Breast epithelium (tissue), 4 donors: ENCODE measurements around the gene CD84. TPM values are rescaled to one million over a fixed set of nuclear protein-coding genes. Genes with fewer than 3 reads are reported as not detected.

ENCODE experiments used
- DNase-seq, 2 donors: peaks; one replicate each; pipeline ENCODE4 v3.0.0-alpha.2; 2019; ENCODE audit warnings: low spot score in 2 of 2
- H3K27ac ChIP-seq, 2 donors: fragments of 200-600 bp; sonication (generic) in 1 of 2; one replicate each; pipeline ENCODE4 v1.5.1; 2016 to 2019; ENCODE audit warnings: mild to moderate bottlenecking in 1 of 2
- H3K27me3 ChIP-seq, 2 donors: fragments of 200-600 bp; sonication (generic) in 1 of 2; one replicate each; pipeline versions ENCODE4 v1.5.1 to v1.6.0; 2017 to 2019; ENCODE audit warnings: control low read depth in 1 of 2, mild to moderate bottlenecking in 1 of 2
- H3K36me3 ChIP-seq: fragments of 200-600 bp; one replicate; pipeline ENCODE4 v1.5.1; 2019
- H3K4me1 ChIP-seq, 2 donors: fragments of 200-600 bp; sonication (generic); one replicate each; pipeline ENCODE4 v1.5.1; 2016 to 2019; ENCODE audit warnings: control low read depth in 1 of 2
- H3K4me3 ChIP-seq, 3 donors: fragments of 200-600 bp; sonication (generic); 1 replicate in 2 of 3; 2 replicates in 1 of 3; pipeline ENCODE4 v1.5.1; 2016 to 2019; ENCODE audit warnings: mild to moderate bottlenecking in 3 of 3, moderate library complexity in 2 of 3
- H3K9me3 ChIP-seq, 2 donors: fragments of 200-600 bp; sonication (generic) in 1 of 2; one replicate each; pipeline ENCODE4 v1.5.1; 2016 to 2019; ENCODE audit warnings: control low read depth in 1 of 2
- POLR2A ChIP-seq: fragments of 450-650 bp; IDR thresholded peaks from one replicate; pipeline ENCODE4 v1.6.1; 2016; ENCODE audit warnings: antibody characterized with exemption, mild to moderate bottlenecking, moderate library complexity
- POLR2AphosphoS5 ChIP-seq, 3 donors: sonication (generic); formaldehyde crosslinking; IDR thresholded peaks; one replicate each; pipeline ENCODE4 v1.6.1; 2017; ENCODE audit warnings: antibody characterized with exemption in 3 of 3
- intact Hi-C: fragments of 100-400 bp; cut with DNase I; formaldehyde crosslinking; loops from one replicate; pipeline ENCODE4 v1.15.1; 2023; ENCODE audit warnings: low total_unique reads
- total RNA-seq, 3 donors: library from RNA; depleted of rRNA; stranded (reverse); fragments of >200 nt; gene quantifications; one replicate each; pipeline ENCODE4 v1.1.0, GENCODE V29; 2016
- TF ChIP-seq, protein P1 (sequence below), 3 donors: fragments of 450-650 bp; IDR thresholded peaks; one replicate each; pipeline ENCODE4 v1.5.1; 2016 to 2017; ENCODE audit warnings: antibody characterized with exemption in 3 of 3, mild to moderate bottlenecking in 3 of 3, moderate library complexity in 3 of 3

CD84 gene
- total RNA-seq, 3 donors from 2014 or later: 2.3 to 17.0 (median 9.8) TPM

DNA sequence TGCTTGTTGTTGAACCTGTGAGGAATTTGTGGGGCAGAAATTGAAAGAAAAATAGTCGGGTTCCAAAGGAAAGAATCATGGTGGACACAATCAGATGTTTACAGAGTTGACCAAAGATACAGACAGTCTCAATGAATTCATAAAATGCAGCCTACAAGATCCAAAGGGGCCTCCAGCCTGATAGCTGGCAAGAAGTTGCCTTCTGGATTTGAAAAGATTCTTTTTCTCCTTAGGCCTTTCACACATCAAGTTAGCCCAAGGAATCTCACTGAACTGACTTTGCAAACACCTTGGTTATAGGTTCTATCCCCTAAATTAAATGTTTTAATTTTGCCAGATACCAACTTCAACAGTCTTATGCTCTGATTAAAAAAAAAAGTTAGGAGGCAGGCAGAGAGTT lies 46.0 kb upstream of the CD84 start:
- H3K27ac ChIP-seq: no peak overlapping the region
- no peaks in the 10 kb centered on the region for H3K9me3 ChIP-seq
- H3K4me3 ChIP-seq: no peak overlapping the region
- H3K27me3 ChIP-seq: no peaks in the 10 kb centered on the region
- intact Hi-C loops: no loop called here
- DNase-seq: no peak
- no peak for TF ChIP-seq POLR2A
- TF ChIP-seq POLR2AphosphoS5 (IDR thresholded peaks at IDR 0.05): no peak
- TF ChIP-seq, protein P1, sequence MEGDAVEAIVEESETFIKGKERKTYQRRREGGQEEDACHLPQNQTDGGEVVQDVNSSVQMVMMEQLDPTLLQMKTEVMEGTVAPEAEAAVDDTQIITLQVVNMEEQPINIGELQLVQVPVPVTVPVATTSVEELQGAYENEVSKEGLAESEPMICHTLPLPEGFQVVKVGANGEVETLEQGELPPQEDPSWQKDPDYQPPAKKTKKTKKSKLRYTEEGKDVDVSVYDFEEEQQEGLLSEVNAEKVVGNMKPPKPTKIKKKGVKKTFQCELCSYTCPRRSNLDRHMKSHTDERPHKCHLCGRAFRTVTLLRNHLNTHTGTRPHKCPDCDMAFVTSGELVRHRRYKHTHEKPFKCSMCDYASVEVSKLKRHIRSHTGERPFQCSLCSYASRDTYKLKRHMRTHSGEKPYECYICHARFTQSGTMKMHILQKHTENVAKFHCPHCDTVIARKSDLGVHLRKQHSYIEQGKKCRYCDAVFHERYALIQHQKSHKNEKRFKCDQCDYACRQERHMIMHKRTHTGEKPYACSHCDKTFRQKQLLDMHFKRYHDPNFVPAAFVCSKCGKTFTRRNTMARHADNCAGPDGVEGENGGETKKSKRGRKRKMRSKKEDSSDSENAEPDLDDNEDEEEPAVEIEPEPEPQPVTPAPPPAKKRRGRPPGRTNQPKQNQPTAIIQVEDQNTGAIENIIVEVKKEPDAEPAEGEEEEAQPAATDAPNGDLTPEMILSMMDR (IDR thresholded peaks at IDR 0.05): no peak
- no peaks in the 10 kb centered on the region for H3K36me3 ChIP-seq
- H3K4me1 ChIP-seq: no peaks in the 10 kb centered on the region

DNA sequence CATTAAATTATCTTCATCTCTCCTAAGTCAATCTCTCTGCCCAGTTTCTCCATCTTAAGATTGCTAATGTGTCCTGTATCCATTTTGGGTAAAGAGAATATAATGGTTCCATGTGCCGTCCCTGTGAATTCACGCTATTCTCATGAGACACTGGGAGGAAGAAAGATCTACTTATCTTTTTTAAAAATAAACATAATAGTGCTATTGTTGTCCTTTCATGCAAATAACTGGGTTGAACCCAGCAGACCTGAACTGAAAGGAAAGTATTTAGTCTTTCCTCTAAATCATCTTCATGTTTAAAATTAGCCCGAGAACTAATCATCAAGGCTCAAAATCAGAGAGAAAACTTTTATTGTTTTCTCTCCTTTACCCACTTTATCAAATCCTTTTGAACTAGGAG lies 45.2 kb upstream of the CD84 start:
- Histone ChIP-seq H3K4me3 (no peak overlapping the region), H3K36me3 (no peaks in the 10 kb centered on the region), H3K9me3 (no peaks in the 10 kb centered on the region), H3K27me3 (no peaks in the 10 kb centered on the region), H3K27ac (no peak overlapping the region), H3K4me1 (no peaks in the 10 kb centered on the region)
- TF ChIP-seq, protein P1 (IDR thresholded peaks at IDR 0.05): no peak
- TF ChIP-seq POLR2A (no peak), POLR2AphosphoS5 (IDR thresholded peaks at IDR 0.05) (no peak)
- intact Hi-C loops: no loop called here
- DNase-seq: no peak

DNA sequence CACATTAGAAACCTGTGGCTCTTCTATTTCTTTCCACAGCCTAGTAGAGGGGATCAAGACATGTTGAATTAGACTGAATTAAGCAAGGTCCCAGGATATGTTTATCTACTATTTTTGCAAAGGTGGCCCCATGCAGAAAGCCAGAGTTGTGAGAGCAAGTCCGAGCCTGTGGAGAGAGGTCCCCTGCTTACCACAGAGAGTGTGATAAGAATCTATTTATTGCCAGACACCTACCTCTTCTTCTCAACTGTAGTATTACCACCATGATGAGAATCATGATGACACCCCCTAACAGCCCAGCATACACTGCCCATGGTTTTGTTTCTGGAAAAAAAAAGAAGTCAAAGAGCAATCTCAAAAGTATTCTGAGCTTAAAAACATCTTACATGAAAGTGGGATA lies 44.6 kb upstream of the CD84 start:
- H3K36me3 ChIP-seq: no peaks in the 10 kb centered on the region
- no peaks in the 10 kb centered on the region for H3K9me3 ChIP-seq
- H3K4me3 ChIP-seq: no peak overlapping the region
- H3K27me3 ChIP-seq: no peaks in the 10 kb centered on the region
- intact Hi-C loops: no loop called here
- no peak overlapping the region for H3K27ac ChIP-seq
- TF ChIP-seq POLR2A (no peak), POLR2AphosphoS5 (IDR thresholded peaks at IDR 0.05) (no peak)
- TF ChIP-seq, protein P1 (IDR thresholded peaks at IDR 0.05): no peak
- DNase-seq: no peak
- no peaks in the 10 kb centered on the region for H3K4me1 ChIP-seq

DNA sequence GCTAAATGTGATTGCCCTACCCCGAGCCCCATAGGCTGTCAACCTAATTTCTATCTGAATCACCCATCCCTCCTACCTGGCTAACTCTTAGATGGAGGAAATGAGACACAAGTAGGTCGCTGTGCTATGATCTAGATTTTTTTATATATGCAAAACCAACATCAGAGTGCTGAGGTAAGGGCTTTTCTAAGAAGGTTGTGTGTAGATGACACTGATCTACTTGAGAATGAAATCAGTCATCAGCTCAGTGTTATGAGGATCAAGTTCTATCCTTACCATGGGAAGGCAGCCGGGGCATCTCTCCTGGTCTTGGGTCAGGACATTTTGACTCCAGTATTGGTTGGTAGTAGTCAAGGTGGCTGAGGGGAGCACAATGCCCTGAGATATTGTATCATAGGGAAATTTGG lies 43.9 kb upstream of the CD84 start:
- no peak overlapping the region for H3K4me3 ChIP-seq
- no peaks in the 10 kb centered on the region for H3K27me3 ChIP-seq
- no peak for TF ChIP-seq POLR2A
- TF ChIP-seq POLR2AphosphoS5 (IDR thresholded peaks at IDR 0.05): no peak
- TF ChIP-seq, protein P1 (IDR thresholded peaks at IDR 0.05): no peak
- H3K27ac ChIP-seq: no peak overlapping the region
- H3K4me1 ChIP-seq: no peaks in the 10 kb centered on the region
- no peak for DNase-seq
- no peaks in the 10 kb centered on the region for H3K36me3 ChIP-seq
- intact Hi-C loops: no loop called here
- no peaks in the 10 kb centered on the region for H3K9me3 ChIP-seq

DNA sequence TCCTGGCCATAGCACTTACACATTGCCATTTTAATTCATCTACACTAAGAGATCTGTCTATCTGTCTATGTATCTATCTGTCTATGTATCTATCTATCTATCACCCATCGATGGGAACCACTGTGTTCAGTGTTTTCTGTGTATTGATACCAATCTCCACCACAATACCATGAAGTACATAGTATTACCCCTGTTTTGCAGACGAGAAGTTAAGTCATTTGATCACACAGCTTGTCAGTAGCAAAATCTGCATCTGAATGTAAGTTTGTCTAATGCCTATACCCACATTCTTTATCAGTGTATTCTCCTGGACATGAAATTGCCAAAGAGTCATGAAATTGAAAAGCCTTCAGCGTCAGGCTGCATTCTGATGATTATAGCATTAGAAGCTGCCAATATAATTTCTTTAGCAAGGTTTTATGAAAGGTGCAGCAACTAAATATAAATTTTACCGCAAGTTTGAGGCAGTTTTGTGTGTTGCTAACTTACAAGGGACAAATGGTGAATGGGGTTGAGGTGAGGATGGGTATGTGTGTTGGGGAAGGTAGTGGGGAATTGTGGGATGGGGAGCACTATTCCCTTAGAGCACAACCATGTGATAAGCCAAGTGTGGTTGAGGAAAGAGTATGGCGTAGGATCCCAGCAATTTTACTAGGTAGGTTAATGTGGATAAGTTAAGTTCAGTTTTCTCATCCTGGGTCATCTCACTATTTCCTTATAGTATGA lies 43.4 kb upstream of the CD84 start:
- no peaks in the 10 kb centered on the region for H3K4me1 ChIP-seq
- H3K27me3 ChIP-seq: no peaks in the 10 kb centered on the region
- no peak for TF ChIP-seq POLR2A
- TF ChIP-seq, protein P1 (IDR thresholded peaks at IDR 0.05): no peak
- TF ChIP-seq POLR2AphosphoS5 (IDR thresholded peaks at IDR 0.05): no peak
- no peak for DNase-seq
- H3K36me3 ChIP-seq: no peaks in the 10 kb centered on the region
- no peaks in the 10 kb centered on the region for H3K9me3 ChIP-seq
- H3K27ac ChIP-seq: no peak overlapping the region
- no peak overlapping the region for H3K4me3 ChIP-seq
- intact Hi-C loops: no loop called here
